ENCODE measurements around the gene TOP2A. TPM values are rescaled to one million over a fixed set of nuclear protein-coding genes. Genes with fewer than 3 reads are reported as not detected.

The TOP2A gene
- total and polyA plus RNA-seq, 9 of the 15 experiments (the other 6 are each of a cell fraction or from before 2014, with no cell fraction given), result 133 to 347 (median 259) TPM

GRCh38 chr17:40453881-40454612 lies 36.4 kb upstream of the TOP2A start:
- peaks cover 0 to 10% of the 10 kb centered on the region in 2 experiments; a peak in 3 of 5 replicates for H3K4me1 ChIP-seq (replicated peaks in 1 of 2; ENCODE audit: control insufficient read depth in 2 of 2, insufficient read depth in 2 of 2, low read length in 2 of 2)
- H3K27ac ChIP-seq (ENCODE audit: extremely low read depth, low read depth, low read length), result no peak overlapping the region
- in situ Hi-C loops (cut with MboI), result no loop called here
- H3K36me3 ChIP-seq (ENCODE audit: control insufficient read depth, insufficient read depth, low read length), result peaks cover 32% of the 10 kb centered on the region; the same call in 2 of the 3 replicates
- DNase-seq (ENCODE audit: extremely low read depth in 1 of 4, low spot score in 3 of 4) (no peak), ATAC-seq (no peak), FAIRE-seq (no peak)
- no peak overlapping the region for H3K4me2 ChIP-seq (ENCODE audit: insufficient read depth, low read length)
- H3K9me3 ChIP-seq (replicated peaks; ENCODE audit: control insufficient read depth, insufficient read depth, low read depth, low read length), result no peaks in the 10 kb centered on the region
- no peak overlapping the region for H2AFZ ChIP-seq (ENCODE audit: low read depth, low read length)
- no peak overlapping the region; a peak in 1 of 4 replicates for H3K9ac ChIP-seq (ENCODE audit: insufficient read depth in 1 of 2, low read depth in 2 of 2, low read length in 2 of 2)
- H3K4me3 ChIP-seq, result no peak overlapping the region
- TF ChIP-seq LCOR (CRISPR knock-in tag; IDR thresholded peaks at IDR 0.05), result no peak
- TF ChIP-seq TEAD2 (tag; IDR thresholded peaks at IDR 0.05), result no peak
- no peak for TF ChIP-seq CSDE1 (IDR thresholded peaks at IDR 0.05)
- TF ChIP-seq SAP30 (IDR thresholded peaks at IDR 0.05; ENCODE audit: borderline replicate concordance, insufficient read depth, low read depth, low read length, poor library complexity, severe bottlenecking), result no peak
- no peak for TF ChIP-seq ZNF77 (CRISPR knock-in tag; IDR thresholded peaks at IDR 0.05)
- H4K20me1 ChIP-seq (replicated peaks; ENCODE audit: control insufficient read depth, insufficient read depth, low read length), result no peaks in the 10 kb centered on the region
- POLR2A ChIA-PET, result interaction anchor here (3.1 kb wide), 1 partner anchor 10 kb away, joined by 22 read pairs; the partner anchor contains the start of gene IGFBP4
- intact Hi-C loops (cut with micrococcal nuclease), result no loop called here
- no peaks in the 10 kb centered on the region for H3K9me1 ChIP-seq (ENCODE audit: control insufficient read depth, insufficient read depth, low read length)
- H3K27me3 ChIP-seq (ENCODE audit: control insufficient read depth in 2 of 2, insufficient read depth in 2 of 2, low read length in 2 of 2), result no peaks in the 10 kb centered on the region
- CTCF ChIA-PET (ENCODE audit: low intra/inter-chr PET ratio), result no interaction called here
- 84% methylated on average over 15 of the region's 19 CpGs for WGBS (ENCODE audit: insufficient coverage, low coverage, missing lambda C conversion rate)
- BruUV-seq (replicated peaks), result no TSS peak
- H3K79me2 ChIP-seq (ENCODE audit: control insufficient read depth, insufficient read depth, low read length), result no peaks in the 10 kb centered on the region
